IMR-90 (cell line): ENCODE data around the gene RNU6-1. TPM values are rescaled to one million over a fixed set of nuclear protein-coding genes. Genes with fewer than 3 reads are reported as not detected.

Experiments used
- ATAC-seq: fragments of 200-7000 bp; cut with Tn5 transposase; 2 replicates; pipeline ENCODE4 v1.9.1; 2020; ENCODE audit warnings: low read depth, mild to moderate bottlenecking, moderate library complexity
- BruUV-seq: library from RNA; stranded (reverse); fragments of 400-500 nt; replicated peaks from 2 replicates; lab custom pipeline; 2021; lab: Mats Ljungman, UMichigan
- CTCF ChIA-PET: fragments of 300-600 bp; formaldehyde crosslinking; extraction: SDS; loops from one replicate; lab custom pipeline; 2021; ENCODE audit warnings: antibody characterized with exemption; lab: Yijun Ruan, JAX
- POLR2A ChIA-PET: fragments of 300-600 bp; sonication (Branson Sonifier 250); formaldehyde crosslinking; loops from one replicate; lab custom pipeline; 2022; ENCODE audit warnings: antibody characterized with exemption; ENCODE audit not compliant: unreplicated experiment; lab: Charles Lee
- DNase-seq: peaks from one replicate; pipeline ENCODE4 v3.0.0; 2013
- H2AFZ ChIP-seq: replicated peaks from 2 replicates; pipeline ENCODE3; 2013; ENCODE audit warnings: low read length, mild to moderate bottlenecking; ENCODE audit not compliant: poor library complexity
- H2AK5ac ChIP-seq: 2 replicates; pipeline ENCODE4 v1.6.1; 2013; ENCODE audit warnings: low read depth, low read length, inconsistent platforms
- H2AK9ac ChIP-seq: replicated peaks from 2 replicates; pipeline ENCODE3; 2013; ENCODE audit warnings: mild to moderate bottlenecking, low read depth, low read length, moderate library complexity; ENCODE audit not compliant: poor library complexity
- H2BK120ac ChIP-seq: 2 replicates; pipeline ENCODE4 v1.6.1; 2013; ENCODE audit warnings: low read depth, low read length, inconsistent platforms
- H2BK15ac ChIP-seq: 3 replicates; pipeline ENCODE4 v1.6.1; 2013; ENCODE audit warnings: low read depth, low read length, inconsistent platforms
- H2BK20ac ChIP-seq: 2 replicates; pipeline ENCODE4 v1.6.1; 2013; ENCODE audit warnings: low read depth, mild to moderate bottlenecking, inconsistent platforms, low read length, moderate library complexity
- H2BK5ac ChIP-seq: 2 replicates; pipeline ENCODE4 v1.6.1; 2013; ENCODE audit warnings: mild to moderate bottlenecking, low read depth, low read length, inconsistent platforms; ENCODE audit not compliant: poor library complexity, severe bottlenecking
- H3K14ac ChIP-seq: replicated peaks from 2 replicates; pipeline ENCODE4 v1.6.1; 2013; ENCODE audit warnings: low read depth, low read length, inconsistent platforms
- H3K18ac ChIP-seq: 2 replicates; pipeline ENCODE4 v1.6.1; 2013; ENCODE audit warnings: low read depth, low read length, control low read depth
- H3K23ac ChIP-seq: 2 replicates; pipeline ENCODE4 v1.6.1; 2013; ENCODE audit warnings: low read depth, low read length, inconsistent platforms
- H3K27ac ChIP-seq: 2 replicates; pipeline ENCODE4 v1.5.1; 2013; ENCODE audit warnings: mild to moderate bottlenecking, control low read depth, low read length; ENCODE audit not compliant: insufficient read depth
- H3K27me3 ChIP-seq: 2 replicates; pipeline ENCODE4 v1.6.1; 2013; ENCODE audit warnings: low read length; ENCODE audit not compliant: control insufficient read depth, insufficient read depth
- H3K36me3 ChIP-seq: 2 replicates; pipeline ENCODE4 v1.6.1; 2013; ENCODE audit warnings: low read length, mixed read lengths; ENCODE audit not compliant: control insufficient read depth, insufficient read depth
- H3K4ac ChIP-seq: 2 replicates; pipeline ENCODE4 v1.6.1; 2013; ENCODE audit warnings: low read depth, low read length, inconsistent platforms
- H3K4me1 ChIP-seq: 2 replicates; pipeline ENCODE4 v1.6.1; 2013; ENCODE audit warnings: low read length, mixed read lengths; ENCODE audit not compliant: control insufficient read depth, insufficient read depth
- H3K4me2 ChIP-seq: 2 replicates; pipeline ENCODE4 v1.6.1; 2013; ENCODE audit warnings: low read depth, mild to moderate bottlenecking, control low read depth, low read length, moderate library complexity
- H3K4me3 ChIP-seq: 2 replicates; pipeline ENCODE4 v1.5.1; 2013; ENCODE audit warnings: low read depth, mild to moderate bottlenecking, control low read depth, low read length, moderate library complexity; ENCODE audit not compliant: insufficient read depth
- H3K56ac ChIP-seq: 2 replicates; pipeline ENCODE4 v1.6.1; 2013; ENCODE audit warnings: low read length, inconsistent platforms; ENCODE audit not compliant: insufficient read depth; ENCODE audit errors: extremely low read depth
- H3K79me1 ChIP-seq, 2 experiments: 2 replicates each; pipeline ENCODE4 v1.6.1; 2013; ENCODE audit warnings: low read length in 2 of 2, inconsistent platforms in 1 of 2, low read depth in 1 of 2
- H3K9ac ChIP-seq: 2 replicates; pipeline ENCODE4 v1.6.1; 2013; ENCODE audit warnings: low read depth, low read length, control low read depth
- H3K9me1 ChIP-seq: 2 replicates; pipeline ENCODE4 v1.6.1; 2013; ENCODE audit warnings: low read length, inconsistent platforms; ENCODE audit not compliant: insufficient read depth
- H3K9me3 ChIP-seq: 2 replicates; pipeline ENCODE4 v1.6.1; 2013; ENCODE audit warnings: low read length; ENCODE audit not compliant: control insufficient read depth, insufficient read depth
- H4K20me1 ChIP-seq: 2 replicates; pipeline ENCODE4 v1.6.1; 2013; ENCODE audit warnings: low read length, inconsistent platforms; ENCODE audit not compliant: insufficient read depth
- H4K5ac ChIP-seq: 2 replicates; pipeline ENCODE4 v1.6.1; 2013; ENCODE audit warnings: mild to moderate bottlenecking, low read depth, low read length, control low read depth
- H4K8ac ChIP-seq, 2 experiments: 2 replicates each; pipeline ENCODE4 v1.6.1; 2013; ENCODE audit warnings: low read depth in 2 of 2, low read length in 2 of 2, control low read depth in 1 of 2, inconsistent platforms in 1 of 2
- H4K91ac ChIP-seq: 2 replicates; pipeline ENCODE4 v1.6.1; 2013; ENCODE audit warnings: low read depth, low read length, inconsistent platforms; ENCODE audit not compliant: insufficient read depth
- BHLHE40 ChIP-seq: fragments of 150-350 bp; IDR thresholded peaks from 2 replicates; pipeline ENCODE4 v1.6.1; 2016; ENCODE audit warnings: mild to moderate bottlenecking, low read depth, low read length
- CEBPB ChIP-seq: IDR thresholded peaks from 2 replicates; pipeline ENCODE4 v1.6.1; 2012; ENCODE audit warnings: low read depth, low read length, improper control_type of control experiment
- FOS ChIP-seq: fragments of 150-350 bp; IDR thresholded peaks from 2 replicates; pipeline ENCODE4 v1.6.1; 2016; ENCODE audit warnings: low read depth, low read length
- MAZ ChIP-seq: IDR thresholded peaks from 2 replicates; pipeline ENCODE4 v1.6.1; 2012; ENCODE audit warnings: low read depth, mild to moderate bottlenecking, low read length, improper control_type of control experiment, moderate library complexity, borderline replicate concordance
- NFE2L2 ChIP-seq: fragments of 150-350 bp; IDR thresholded peaks from 2 replicates; pipeline ENCODE4 v1.6.1; 2016; ENCODE audit warnings: low read depth, mild to moderate bottlenecking, low read length
- RAD21 ChIP-seq: IDR thresholded peaks from 2 replicates; pipeline ENCODE4 v1.6.1; 2012; ENCODE audit warnings: low read length, improper control_type of control experiment
- RFX5 ChIP-seq: IDR thresholded peaks from 2 replicates; pipeline ENCODE4 v1.8.0; 2012; ENCODE audit warnings: low read depth, mild to moderate bottlenecking, low read length, moderate library complexity
- SMC3 ChIP-seq: fragments of 150-350 bp; IDR thresholded peaks from 2 replicates; pipeline ENCODE4 v1.6.1; 2016; ENCODE audit warnings: low read depth, mild to moderate bottlenecking, antibody characterized with exemption, low read length, moderate library complexity
- WGBS, 2 experiments: methylation state at CpG; one replicate each; pipeline versions ENCODE4 v1.1.5 to v1.1.7; 2013; ENCODE audit warnings: missing lambda C conversion rate in 2 of 2; ENCODE audit not compliant: insufficient read length in 1 of 2; ENCODE audit errors: extremely low coverage in 2 of 2; 5-methylcytosine and 5-hydroxymethylcytosine counted together
- dilution Hi-C: fragments of 300-500 bp; cut with HindIII; formaldehyde crosslinking; loops from one replicate; pipeline ENCODE4 v1.14.3; 2018; ENCODE audit warnings: low sequenced_read_pairs; ENCODE audit not compliant: unreplicated experiment
- in situ Hi-C: fragments of 300-500 bp; cut with MboI; formaldehyde crosslinking; loops from 3 replicates; pipeline ENCODE4 v1.14.3; 2019; ENCODE audit warnings: low sequenced_read_pairs, inconsistent platforms, mixed read lengths
- intact Hi-C: fragments of 100-400 bp; cut with micrococcal nuclease; formaldehyde crosslinking; loops from 2 replicates; pipeline ENCODE4 v1.10.0; 2022
- polyA plus RNA-seq, 3 experiments: library from polyadenylated mRNA; depleted of rRNA; stranded (reverse); fragments of >200 nt; gene quantifications; 2 replicates each; pipeline ENCODE4 v1.2.3, GENCODE V29; 2012; ENCODE audit warnings: low replicate concordance in 1 of 3
- total RNA-seq: library from RNA; depleted of rRNA; stranded (reverse); fragments of >200 nt; gene quantifications from 2 replicates; pipeline ENCODE4 v1.2.3, GENCODE V29; 2012

RNU6-1 gene
- total and polyA plus RNA-seq, 2 of the 4 experiments (the other 2 are of a cell fraction): not detected

- no peaks in the 10 kb centered on the region for H3K9me3 ChIP-seq
- H3K4me3 ChIP-seq: no peak overlapping the region
- TF ChIP-seq NFE2L2 (no peak), RAD21 (no peak), MAZ (no peak), SMC3 (no peak), CEBPB (peak; percentile 78), FOS (no peak), BHLHE40 (no peak), RFX5 (no peak)
- H3K56ac ChIP-seq: no peak overlapping the region
- BruUV-seq: no TSS peak
- no CpG with 5 or more reads among the region's 4 CpGs for WGBS, 2 experiments
- H2BK120ac ChIP-seq: no peak overlapping the region
- no peak overlapping the region for H3K4ac ChIP-seq
- H4K8ac ChIP-seq: no peak overlapping the region
- in situ Hi-C loops (no loop called here), dilution Hi-C loops (no loop called here), intact Hi-C loops (no loop called here)
- H3K4me1 ChIP-seq: no peaks in the 10 kb centered on the region
- DNase-seq (peak; percentile 18), ATAC-seq (peak; percentile 37)
- H3K9ac ChIP-seq: no peak overlapping the region
- H4K5ac ChIP-seq: no peak overlapping the region
- H3K14ac ChIP-seq: no peak overlapping the region
- H2AK5ac ChIP-seq: no peak overlapping the region
- no peak overlapping the region for H3K18ac ChIP-seq
- no peaks in the 10 kb centered on the region for H3K79me1 ChIP-seq
- peaks cover 4% of the 10 kb centered on the region for H3K27me3 ChIP-seq
- H3K23ac ChIP-seq: no peak overlapping the region
- ChIA-PET POLR2A (interaction anchor here (0.7 kb wide), 1 partner anchor 250 kb away, joined by 7 read pairs; no protein-coding TSS in a partner anchor), CTCF (no interaction called here)
- H4K20me1 ChIP-seq: no peaks in the 10 kb centered on the region
- H2BK20ac ChIP-seq: no peak overlapping the region
- no peak overlapping the region for H4K91ac ChIP-seq
- H2BK5ac ChIP-seq: no peak overlapping the region
- H3K9me1 ChIP-seq: no peaks in the 10 kb centered on the region
- no peak overlapping the region; the same call in 2 of the 3 replicates for H2BK15ac ChIP-seq
- no peak overlapping the region for H2AFZ ChIP-seq
- no peak overlapping the region for H2AK9ac ChIP-seq
- no peak overlapping the region for H3K4me2 ChIP-seq
- no peak overlapping the region for H3K27ac ChIP-seq
- H3K36me3 ChIP-seq: no peaks in the 10 kb centered on the region
These were observed 11.2 kb upstream of the RNU6-1 start for GRCh38 chr15:67850994-67851571.
